ENCODE measurements around the gene GALNT2.

Gene GALNT2

DNA sequence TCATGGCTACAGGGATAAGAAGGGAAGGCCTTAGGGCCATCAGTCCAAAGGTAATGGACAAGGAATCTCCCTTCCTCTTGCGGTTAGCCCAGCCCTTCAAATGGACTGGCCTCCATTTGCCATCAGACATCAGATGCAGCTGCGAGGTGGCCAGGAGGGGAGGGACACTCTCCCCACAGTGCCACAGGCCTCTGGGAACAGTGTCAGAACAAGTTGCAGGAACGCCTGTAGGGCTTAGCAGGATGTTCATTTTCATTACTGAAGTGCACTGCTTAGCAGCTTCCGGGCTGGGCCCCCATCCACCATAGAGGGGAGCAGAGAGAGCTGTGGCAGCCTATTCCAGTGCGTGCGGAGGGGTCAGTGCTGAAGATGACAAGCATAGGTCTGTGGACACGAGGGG, 127.5 kb downstream of the GALNT2 start:
- no peak for DNase-seq

DNA sequence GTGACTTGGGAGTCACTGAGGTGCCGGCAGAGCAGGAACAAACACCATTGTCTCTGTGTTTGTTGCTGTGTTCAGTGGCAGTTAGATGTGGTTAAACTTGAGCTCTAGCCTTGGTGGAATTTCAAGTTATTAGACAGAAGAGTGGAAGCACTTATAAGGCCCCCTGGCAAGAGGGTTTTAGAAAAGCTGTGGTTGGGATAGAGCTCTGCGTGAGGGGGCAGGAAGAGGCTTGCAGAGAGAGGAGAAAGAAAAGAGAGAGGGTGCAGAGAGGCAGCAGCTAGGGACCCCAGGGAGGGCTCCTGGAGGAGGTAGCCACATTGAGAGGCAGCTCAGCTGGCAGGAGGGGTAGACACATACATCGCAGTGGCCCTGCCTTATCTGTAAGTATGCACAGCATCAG, 128.2 kb downstream of the GALNT2 start:
- DNase-seq: no peak

DNA sequence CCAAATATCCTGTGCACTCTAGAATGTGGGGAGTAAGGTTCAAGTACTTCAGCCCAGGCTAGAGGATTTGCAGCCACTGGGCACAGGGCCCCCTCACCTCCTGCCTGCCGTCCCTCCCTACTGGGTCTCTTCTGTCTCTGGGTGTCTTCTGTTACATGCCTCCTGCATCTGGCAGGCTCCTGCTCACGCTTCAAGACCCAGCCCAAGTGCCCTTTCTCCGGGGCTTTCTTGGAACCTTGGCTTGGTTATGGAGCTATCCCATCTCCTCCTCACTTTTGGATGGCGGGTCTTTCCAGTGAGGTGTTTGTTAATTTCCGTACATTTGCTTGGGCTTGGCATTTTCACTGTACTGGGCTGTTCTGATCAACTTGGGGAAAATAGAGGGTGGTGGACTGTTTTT, 129.0 kb downstream of the GALNT2 start:
- DNase-seq: no peak

DNA sequence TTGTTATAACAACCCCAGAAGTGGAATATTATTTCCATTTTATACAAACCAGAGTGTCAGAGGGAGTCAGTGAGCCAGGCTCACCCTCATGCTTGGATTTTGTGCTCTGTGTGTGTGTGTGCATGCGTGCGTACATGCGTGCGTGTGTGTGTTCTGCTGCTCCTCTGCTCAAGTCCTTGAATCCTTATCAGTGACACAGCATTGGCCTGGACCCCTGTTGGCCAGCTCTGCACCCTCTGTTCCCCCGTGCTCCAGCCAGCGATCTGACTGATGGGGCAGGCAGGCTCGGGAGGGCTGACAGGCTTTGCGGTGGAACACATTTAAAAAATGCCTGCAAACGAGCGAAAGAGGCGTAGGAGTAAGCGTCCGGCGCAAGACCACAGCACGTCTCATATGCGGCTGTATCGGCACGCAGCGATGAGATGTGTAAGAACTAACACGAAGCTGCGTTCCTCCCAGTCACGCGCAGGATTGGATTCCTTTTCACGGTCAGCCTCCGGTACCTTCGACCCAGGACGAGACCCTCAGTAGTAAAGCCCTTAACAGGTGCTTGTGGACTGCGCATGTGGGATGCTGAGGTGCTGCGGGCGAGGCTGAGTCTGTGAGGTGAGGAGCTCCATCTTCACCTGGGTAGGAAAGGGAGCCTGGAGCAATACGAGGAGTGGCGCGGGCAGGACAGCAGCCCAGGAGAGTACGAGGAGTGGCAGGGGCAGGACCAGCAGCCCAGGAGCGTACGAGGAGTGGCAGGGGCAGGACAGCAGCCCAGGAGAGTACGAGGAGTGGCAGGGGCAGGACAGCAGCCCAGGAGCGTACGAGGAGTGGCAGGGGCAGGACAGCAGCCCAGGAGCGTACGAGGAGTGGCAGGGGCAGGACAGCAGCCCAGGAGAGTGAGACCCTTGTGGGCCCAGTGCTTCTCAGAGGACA, 130.9 kb downstream of the GALNT2 start:
- no peak for DNase-seq

DNA sequence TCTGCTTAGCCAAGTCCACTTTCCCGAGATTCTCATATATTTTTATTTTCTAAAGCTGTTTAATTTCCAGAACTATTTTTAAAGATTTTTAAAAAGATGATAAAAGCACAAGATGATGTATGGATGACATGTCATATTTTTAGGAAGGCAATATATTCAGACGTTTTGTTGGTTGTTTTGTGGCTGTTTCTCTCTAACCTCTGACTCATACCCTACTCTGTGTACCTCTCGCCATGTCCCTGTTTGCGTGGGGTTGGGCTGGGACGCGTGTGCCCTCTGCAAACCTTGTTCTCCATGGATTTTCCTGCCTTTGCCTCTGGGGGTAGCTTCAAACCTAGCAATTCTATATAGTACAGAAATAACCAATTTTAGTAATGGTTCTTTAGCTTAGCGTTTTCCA, 132.0 kb downstream of the GALNT2 start:
- no peak for DNase-seq

DNA sequence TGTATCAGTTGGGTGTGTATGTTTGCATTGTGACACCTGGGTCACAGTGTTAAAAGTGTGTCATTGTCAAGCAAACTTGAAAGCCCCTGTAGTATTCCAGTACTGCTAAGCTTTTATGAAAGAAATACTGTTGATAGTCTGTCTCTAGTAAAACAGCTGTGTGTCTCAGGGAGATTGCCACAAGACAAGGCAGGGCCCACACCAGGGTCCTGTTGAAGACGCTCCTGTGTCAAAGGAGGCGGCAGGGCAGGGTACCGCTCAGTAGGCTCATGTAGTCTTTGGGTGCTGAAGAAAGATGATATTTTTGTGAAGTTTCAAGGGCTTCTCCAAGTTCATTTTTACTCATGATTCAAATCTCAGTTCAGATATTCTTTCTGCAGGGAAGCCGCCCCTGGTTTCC, 132.5 kb downstream of the GALNT2 start:
- no peak for DNase-seq

DNA sequence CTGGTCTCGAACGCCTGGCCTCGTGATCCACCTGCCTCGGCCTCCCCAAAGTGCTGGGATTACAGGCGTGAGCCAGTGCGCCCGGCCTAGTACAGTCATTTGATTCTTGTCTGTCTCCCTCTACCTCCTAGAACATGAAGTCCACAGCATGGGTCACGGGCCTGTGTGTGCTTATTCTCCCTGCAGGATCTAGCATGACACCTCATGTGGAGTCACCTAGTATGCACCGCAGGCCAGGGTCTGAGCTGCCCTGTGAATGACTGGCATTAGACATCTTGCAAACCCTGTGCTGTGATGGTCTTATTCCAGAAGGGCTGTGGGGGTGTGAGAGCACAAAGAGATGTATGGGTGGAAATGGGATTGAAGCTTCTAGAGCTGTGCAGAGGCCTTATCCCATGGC, 133.2 kb downstream of the GALNT2 start:
- no peak for DNase-seq

DNA sequence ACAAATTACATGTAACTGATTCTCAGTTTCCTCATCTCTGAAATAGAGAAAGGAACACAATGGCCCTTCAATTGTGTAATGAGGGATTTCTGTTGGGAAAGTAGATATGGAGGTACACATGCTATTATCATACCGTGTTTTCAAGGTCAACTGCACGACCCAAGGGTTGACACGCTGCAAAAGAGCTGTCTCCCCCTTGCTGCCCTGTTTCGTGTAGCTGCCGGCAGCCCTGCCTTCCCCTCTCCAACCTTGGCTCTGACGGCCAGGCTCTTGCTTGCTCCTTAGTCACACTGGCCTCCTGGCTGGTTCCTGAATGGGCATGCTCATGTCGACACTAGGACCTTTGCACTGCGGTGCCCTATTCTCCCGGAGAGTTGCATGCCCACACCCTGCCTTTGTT, 134.4 kb downstream of the GALNT2 start:
- no peak for DNase-seq

DNA sequence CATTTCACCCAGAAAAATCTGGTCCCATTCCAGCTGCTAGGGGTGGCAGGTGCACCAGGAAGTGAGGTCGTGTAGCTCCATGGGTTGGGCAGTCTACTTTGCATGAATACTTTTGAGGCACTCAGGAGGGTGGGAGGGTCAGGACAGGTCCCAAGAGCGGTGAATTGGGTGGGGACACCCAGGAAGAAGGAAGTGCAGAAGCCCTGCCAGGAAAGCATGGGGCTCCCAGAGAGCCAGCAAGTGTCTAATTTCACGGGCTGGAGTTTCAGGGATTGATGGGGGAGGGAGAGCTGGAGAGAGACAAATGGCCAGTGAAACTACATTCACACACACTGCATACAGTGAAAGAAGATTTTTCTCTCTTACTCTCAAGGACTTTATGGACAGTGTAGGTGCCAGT, 137.8 kb downstream of the GALNT2 start:
- DNase-seq: no peak

DNA sequence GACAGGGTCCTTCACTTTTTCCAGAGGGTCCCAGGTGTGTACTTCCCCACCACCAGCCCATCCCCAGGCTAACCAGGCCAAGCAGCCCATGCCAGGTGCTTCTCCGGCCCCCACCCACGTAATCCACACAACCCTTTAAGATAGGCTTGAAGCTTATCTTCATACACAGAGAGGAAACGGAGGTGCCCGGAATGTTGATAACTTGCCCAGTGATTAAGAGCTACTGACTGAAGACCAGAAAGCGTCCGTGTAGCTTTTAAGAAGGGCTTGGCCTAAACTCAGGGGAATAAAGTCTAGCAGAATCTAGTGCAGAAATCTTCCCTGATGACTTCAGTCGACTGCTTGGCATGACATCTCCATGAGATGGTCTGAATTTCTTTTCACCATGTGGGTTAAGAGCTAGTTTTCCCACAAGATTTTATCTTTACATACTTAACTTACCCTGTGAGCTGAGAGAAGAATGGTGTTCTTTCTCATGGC, 138.7 kb downstream of the GALNT2 start:
- DNase-seq: no peak

DNA sequence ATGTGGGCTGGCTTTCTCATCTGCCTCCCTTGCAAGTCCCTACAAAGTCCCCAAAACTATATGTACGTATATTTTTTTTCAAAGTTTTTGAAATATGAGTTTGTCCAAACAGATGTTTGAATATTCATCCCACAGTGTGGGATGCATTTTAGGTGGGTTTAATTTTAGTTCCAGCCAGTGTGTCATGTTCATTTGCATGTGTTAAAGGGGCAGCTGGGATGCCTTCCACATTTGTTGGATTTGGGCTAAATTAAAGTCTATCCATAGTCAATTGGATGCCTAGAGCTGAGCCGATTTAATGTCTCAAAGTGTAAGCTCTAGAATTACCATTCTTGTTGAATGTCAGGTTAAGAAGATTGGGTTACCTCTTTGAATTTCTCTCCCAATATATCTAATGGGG, 139.2 kb downstream of the GALNT2 start:
- DNase-seq: no peak

DNA sequence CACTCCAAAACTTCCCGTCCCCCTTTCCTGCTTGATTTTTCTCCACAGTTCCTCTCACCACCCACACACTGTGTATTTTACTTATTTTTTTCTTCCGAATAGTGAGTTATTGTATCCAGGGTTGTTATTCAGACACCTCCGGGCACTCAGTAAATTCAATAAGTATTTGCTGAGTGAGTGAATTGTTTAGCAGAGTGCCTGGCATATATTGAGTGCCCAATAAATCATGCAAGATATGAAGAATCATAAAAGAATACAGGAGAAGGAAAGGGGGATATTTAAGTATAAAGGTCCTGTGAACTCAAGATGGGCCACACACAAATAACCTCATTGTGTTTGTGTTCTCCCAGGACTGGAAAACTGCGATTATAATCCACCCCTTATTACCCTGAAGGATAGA, 139.9 kb downstream of the GALNT2 start:
- no peak for DNase-seq

DNA sequence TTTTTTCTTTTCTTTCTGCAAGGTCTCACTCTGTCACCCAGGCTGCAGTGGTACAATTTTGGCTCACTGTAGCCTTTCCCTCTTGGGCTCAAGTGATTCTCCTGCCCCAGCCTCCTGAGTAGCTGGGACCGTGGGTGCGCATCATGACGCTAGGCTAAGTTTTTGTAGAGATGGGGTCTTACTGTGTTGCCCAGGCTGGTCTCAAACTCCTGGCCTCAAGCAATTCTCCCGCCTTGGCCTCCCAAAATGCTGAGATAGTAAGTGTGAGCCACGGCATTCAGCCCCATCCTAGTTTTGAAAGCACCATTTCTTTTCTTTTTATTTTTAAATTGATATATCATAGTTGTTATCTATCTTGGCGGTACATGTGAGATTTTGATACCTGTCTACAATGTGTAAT, 140.6 kb downstream of the GALNT2 start:
- no peak for DNase-seq

DNA sequence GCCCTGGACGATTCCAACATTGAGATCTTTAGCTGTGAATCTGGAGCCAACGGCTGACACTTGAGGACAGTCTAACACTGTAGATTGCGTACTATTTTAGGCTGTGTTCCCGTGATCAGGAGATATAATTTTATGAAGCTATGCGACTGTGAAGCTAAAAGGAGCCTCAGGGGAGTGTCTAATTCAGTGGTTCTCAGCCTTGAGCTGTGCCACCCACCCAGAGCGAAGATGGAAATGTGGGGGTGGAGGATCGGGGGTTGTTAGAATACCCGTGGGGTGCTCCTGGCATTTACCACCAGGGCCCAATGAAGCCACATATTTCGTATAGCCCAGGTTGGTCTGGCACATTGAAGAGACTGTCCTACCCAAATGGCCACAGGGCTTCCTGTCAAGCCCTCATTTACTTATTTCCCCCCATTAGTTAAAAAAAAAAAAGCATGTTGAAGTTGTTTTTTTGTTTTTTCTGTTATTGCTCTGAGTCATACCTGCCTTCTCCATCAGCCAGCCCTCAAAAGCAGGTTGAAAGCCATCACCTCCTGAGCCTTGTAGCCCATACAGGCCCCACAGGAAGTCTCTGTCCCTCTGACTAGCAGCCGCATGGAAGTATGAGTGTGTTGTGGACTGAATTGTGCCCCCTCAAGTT, 141.7 kb downstream of the GALNT2 start:
- no peak for DNase-seq

DNA sequence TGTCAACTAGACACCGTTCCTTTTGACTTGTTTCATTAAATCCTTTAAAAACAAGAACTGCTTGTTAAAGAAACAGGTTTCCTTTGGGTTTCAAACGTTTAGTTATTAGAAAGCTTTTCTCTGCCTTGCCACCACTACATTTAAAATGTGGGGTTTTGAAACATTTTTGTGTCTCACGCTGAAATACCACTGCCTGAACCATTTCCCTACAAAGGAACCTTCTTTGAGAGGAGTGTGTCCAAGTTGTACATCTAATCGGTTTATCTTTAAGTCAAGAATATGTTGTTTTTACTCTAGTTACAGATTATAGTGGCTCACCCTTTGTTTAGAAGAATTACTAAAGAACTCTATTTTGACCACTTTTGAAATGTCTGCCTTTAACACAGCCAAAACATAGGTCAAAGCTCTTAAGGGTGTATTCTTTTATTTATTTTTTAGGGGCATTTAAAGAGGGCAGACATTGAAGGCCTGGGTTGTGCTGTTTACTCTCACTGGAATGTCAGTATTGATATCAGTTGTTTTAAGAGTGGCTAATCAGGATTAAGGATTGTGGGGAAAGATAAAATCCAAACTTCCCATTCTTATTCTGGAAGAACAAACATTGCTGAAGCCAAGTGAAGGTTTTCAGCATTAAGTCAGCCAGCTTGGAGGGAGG, 143.4 kb downstream of the GALNT2 start:
- no peak for DNase-seq

DNA sequence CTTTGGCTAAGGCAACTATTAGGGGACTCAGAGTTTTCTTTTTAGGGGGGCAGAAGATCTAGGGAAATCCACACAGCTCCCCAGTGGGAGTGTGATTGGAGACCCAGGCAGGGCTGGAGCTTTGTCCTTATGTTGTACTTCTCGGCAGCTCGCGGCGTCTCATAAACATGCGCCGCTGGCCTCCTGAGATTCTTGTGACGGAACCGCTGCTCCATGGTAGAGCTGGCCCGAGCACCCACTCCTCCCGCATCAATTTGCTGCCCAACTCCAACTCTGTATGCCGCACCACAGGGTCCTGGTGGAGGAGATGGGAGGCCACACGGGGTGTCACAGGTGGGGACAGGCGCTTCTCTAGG, 143.9 kb downstream of the GALNT2 start:
- DNase-seq: no peak

DNA sequence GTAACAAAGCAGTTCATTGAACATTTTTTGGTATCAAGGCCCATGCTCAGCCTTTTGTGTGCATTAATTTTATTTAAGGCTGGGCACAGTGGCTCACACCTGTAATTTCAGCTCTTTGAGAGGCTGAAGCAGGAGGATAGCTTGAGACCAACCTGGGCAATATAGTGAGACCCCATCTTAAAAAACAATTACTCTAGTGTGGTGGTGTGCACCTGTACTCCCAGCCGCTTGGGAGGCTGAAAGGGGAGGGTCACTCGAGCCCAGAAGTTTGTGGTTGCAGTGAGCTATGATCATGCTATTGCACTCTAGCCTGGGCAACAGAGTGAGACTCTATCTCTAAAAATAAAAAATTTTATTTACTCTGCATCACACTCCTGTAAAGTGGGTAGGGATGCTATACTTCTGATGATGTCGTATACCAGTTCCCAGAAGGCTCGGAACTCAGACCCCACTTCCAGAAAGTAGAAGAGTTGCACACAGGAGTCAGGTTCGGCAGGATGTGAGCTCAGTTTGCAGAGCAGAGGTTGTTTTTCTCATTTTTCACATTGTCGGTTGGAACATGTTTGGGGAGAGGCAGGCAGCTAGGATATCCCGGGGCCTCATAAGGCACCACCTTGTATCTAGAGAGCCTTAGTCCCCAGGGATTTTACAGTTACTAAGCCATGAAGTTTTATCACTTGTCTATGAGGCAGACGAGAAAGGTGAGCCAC, 144.6 kb downstream of the GALNT2 start:
- no peak for DNase-seq

DNA sequence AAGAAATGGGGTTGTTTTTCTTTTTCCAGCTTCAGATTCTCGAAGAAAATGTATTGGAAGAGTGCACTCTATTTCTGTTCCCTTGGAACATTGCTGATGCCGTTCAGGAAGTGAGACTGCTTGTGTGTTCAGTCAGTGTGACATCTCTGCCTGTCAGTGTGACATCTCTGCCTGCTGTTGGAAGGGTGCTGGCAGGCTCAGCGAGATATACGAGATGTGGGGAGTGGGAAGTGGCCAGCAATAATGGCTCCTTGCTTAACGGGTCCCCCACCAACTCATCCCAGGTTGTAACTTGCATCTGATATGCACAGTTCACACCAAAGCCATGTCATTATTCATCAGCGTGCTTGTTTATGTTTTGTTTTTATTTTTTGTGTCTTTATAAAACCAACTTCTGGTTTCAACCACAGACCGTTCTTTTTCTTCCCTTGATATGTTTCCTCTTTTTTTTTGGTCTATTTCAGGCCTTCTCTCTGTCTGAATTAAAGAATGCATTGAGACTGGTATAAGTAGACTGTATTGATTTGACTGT, 145.4 kb downstream of the GALNT2 start:
- no peak for DNase-seq

DNA sequence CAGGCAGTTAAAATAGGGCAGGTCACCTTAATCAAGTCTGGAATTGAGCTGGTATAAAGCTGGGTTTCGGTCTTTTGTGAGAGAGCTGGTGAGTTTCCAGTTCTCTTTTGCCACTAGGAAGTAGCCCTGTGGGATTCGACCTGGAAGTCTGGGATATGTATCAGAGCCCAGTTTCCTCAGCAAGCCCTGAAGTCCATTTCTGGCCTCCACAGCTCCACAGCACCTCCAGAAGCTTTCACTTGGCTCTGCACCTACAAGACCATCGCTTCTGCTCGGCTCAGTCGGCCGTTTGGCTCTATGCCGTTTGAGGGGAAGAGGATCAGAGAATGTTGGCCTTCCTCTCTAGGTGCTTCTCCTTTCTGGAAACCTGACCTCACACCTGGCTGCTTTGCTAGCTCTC, 148.0 kb downstream of the GALNT2 start:
- DNase-seq: no peak

DNA sequence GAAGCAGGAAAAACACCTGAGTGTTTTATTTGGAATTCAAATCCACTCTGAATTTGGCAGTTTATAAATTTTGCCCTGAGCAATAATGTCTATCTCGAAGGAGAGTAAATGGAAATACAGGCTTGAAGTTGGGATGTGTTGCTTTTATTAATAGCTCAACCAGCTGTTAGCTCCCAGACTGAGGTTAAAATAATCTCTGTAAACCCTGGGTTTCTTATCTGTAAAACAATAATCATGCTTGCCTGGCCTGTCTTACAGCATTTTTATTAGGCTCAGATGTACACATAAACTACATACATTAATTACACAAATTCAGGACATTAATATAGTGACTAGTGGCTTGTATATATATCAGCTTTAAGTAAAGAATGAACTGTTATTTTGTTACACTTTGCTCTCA, 148.5 kb downstream of the GALNT2 start:
- no peak for DNase-seq

DNA sequence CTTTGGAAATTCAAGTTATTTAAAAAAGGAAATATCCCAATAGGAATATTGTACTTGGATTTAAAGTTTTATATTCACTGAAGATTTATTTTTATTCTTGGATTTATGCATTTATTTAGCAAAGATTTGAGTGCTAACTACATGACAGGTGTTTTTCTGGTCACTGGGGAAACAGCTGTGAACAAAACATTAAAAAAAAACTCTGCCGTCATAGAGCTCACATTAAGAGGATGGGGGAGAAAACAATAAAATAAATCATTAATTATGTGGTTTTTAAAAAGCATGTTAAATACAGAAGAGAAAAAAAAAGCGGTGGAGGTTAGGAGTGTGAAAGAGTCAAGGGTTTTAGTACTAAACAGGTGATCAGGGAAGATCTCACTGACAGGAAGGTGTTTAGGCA, 149.9 kb downstream of the GALNT2 start:
- no peak for DNase-seq

DNA sequence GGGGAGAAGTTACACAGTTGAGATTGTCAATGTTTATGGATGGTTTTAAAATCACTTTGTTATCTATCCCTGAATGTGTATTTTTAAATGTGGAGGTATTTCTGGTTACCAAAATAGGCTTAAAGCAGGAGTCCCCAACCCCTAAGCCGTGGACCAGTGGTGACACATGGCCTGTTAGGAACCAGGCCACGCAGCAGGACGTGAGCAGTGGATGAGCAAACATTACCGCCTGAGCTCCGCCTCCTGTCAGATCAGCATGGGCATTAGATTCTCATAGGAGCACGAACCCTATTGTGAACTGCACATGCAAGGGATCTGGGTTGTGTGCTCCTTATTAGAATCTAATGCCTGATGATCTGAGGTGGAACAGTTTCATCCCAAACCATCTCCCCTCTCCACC, 151.6 kb downstream of the GALNT2 start:
- DNase-seq: no peak
